ENCODE measurements around the gene CADM2. TPM values are rescaled to one million over a fixed set of nuclear protein-coding genes. Genes with fewer than 3 reads are reported as not detected.

The CADM2 gene
- total and polyA plus RNA-seq, 2 experiments from 2014 or later = 13.3 to 47.5 TPM

DNA sequence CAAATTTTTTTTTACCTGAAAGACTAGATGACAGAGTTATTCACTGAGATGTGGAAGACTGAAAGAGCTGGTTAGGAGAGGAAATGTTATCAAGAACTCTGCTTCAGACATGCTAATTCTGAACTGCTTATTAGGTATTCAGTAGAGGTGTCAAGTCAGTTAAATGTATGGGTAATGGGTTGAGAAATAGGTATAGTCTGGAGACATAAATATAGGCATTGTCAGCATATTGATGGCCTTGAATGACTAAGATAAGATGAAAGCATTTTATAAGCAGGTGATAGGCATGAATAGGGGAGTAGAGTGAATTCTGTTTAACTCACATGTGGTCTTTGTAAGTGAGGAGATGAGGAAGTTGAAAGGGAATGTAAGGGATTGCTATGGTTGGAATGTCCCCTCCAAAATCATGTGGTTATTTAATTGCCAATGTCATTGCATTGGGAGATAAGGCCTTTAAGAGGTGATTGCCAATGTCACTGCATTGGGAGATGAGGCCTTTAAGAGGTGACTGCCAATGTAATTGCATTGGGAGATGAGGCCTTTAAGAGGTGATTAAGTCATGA lies 904.2 kb downstream of the CADM2 start:
- no peaks in the 10 kb centered on the region for H3K27me3 Mint-ChIP-seq (ENCODE audit: insufficient read depth, low read depth, poor library complexity)
- DNase-seq (ENCODE audit: low spot score) (peak; percentile 26), ATAC-seq (no peak)
- no peak overlapping the region for H3K4me2 ChIP-seq
- H2AFZ ChIP-seq = no peak overlapping the region
- no peaks in the 10 kb centered on the region for H3K9me2 ChIP-seq (ENCODE audit: insufficient read depth)
- H3K36me3 Mint-ChIP-seq (ENCODE audit: low read depth) = no peaks in the 10 kb centered on the region
- no peaks in the 10 kb centered on the region for H3K36me3 ChIP-seq (ENCODE audit: insufficient read depth)
- peaks cover 5% of the 10 kb centered on the region; the same call in 2 of the 3 replicates for H3K4me1 Mint-ChIP-seq
- H3F3A ChIP-seq (replicated peaks; ENCODE audit: low read depth) = no peaks in the 10 kb centered on the region
- no peak overlapping the region for H3K4me3 Mint-ChIP-seq
- H3K4me1 ChIP-seq (ENCODE audit: insufficient read depth) = no peaks in the 10 kb centered on the region
- no peaks in the 10 kb centered on the region for H3K9me3 Mint-ChIP-seq
- no peaks in the 10 kb centered on the region for H3K79me2 ChIP-seq (replicated peaks; ENCODE audit: insufficient read depth)
- no peak overlapping the region for H3K4me3 ChIP-seq
- TF ChIP-seq, protein P1, sequence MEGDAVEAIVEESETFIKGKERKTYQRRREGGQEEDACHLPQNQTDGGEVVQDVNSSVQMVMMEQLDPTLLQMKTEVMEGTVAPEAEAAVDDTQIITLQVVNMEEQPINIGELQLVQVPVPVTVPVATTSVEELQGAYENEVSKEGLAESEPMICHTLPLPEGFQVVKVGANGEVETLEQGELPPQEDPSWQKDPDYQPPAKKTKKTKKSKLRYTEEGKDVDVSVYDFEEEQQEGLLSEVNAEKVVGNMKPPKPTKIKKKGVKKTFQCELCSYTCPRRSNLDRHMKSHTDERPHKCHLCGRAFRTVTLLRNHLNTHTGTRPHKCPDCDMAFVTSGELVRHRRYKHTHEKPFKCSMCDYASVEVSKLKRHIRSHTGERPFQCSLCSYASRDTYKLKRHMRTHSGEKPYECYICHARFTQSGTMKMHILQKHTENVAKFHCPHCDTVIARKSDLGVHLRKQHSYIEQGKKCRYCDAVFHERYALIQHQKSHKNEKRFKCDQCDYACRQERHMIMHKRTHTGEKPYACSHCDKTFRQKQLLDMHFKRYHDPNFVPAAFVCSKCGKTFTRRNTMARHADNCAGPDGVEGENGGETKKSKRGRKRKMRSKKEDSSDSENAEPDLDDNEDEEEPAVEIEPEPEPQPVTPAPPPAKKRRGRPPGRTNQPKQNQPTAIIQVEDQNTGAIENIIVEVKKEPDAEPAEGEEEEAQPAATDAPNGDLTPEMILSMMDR (conservative IDR thresholded peaks at IDR 0.05; ENCODE audit: low read depth in 2 of 2) = no peak
- TF ChIP-seq CREB1 (CRISPR knock-in tag; IDR thresholded peaks at IDR 0.05; ENCODE audit: low read depth) = no peak
- no peak overlapping the region for H3K27ac ChIP-seq (ENCODE audit: low read depth)
- no peaks in the 10 kb centered on the region for H3K27me3 ChIP-seq (ENCODE audit: insufficient read depth)
- H4K20me1 ChIP-seq (replicated peaks; ENCODE audit: insufficient read depth) = no peaks in the 10 kb centered on the region
- H3K27ac Mint-ChIP-seq = no peak overlapping the region

DNA sequence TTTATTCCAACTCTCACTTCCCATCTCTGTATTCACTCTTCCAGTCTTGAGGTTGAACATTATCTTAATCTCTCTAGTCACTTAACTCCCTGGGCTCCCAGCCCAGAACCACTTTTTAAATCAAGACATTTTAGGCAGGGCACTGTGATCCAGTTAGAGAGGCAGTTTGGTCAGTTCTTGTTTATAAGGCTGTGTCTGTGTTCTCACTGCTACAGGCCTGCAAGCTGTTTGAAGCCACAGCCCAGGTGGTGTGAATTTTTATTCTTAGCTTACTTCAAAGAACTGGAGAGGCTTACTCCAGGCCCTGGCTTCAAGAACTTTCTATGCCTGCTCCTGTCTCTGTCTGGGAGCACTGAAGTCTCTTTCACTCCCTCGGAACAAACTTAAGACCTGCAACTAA lies 906.1 kb downstream of the CADM2 start:
- Mint-ChIP-seq H3K4me3 (no peak overlapping the region), H3K9me3 (no peaks in the 10 kb centered on the region), H3K27ac (no peak overlapping the region), H3K36me3 (ENCODE audit: low read depth) (no peaks in the 10 kb centered on the region), H3K4me1 (peaks cover 5% of the 10 kb centered on the region; the same call in 2 of the 3 replicates), H3K27me3 (ENCODE audit: insufficient read depth, low read depth, poor library complexity) (no peaks in the 10 kb centered on the region)
- no peak overlapping the region for H3K4me2 ChIP-seq
- H3K27ac ChIP-seq (ENCODE audit: low read depth) = no peak overlapping the region
- H3K9me2 ChIP-seq (ENCODE audit: insufficient read depth) = no peaks in the 10 kb centered on the region
- ATAC-seq = no peak; the same call in 2 of the 3 replicates
- no peaks in the 10 kb centered on the region for H3K27me3 ChIP-seq (ENCODE audit: insufficient read depth)
- no peaks in the 10 kb centered on the region for H3F3A ChIP-seq (replicated peaks; ENCODE audit: low read depth)
- H4K20me1 ChIP-seq (replicated peaks; ENCODE audit: insufficient read depth) = no peaks in the 10 kb centered on the region
- H3K79me2 ChIP-seq (replicated peaks; ENCODE audit: insufficient read depth) = no peaks in the 10 kb centered on the region
- no peaks in the 10 kb centered on the region for H3K36me3 ChIP-seq (ENCODE audit: insufficient read depth)
- no peak for DNase-seq (ENCODE audit: low spot score)
- H3K4me3 ChIP-seq = no peak overlapping the region
- no peaks in the 10 kb centered on the region for H3K4me1 ChIP-seq (ENCODE audit: insufficient read depth)
- H2AFZ ChIP-seq = no peak overlapping the region
- no peak for TF ChIP-seq ZNF331 (CRISPR knock-in tag; IDR thresholded peaks at IDR 0.05; ENCODE audit: low read depth)
- TF ChIP-seq EZH2 (IDR thresholded peaks at IDR 0.05; ENCODE audit: low read depth, unreplicated experiment) = no peak
- TF ChIP-seq EZH2phosphoT487 (IDR thresholded peaks at IDR 0.05; ENCODE audit: unreplicated experiment) = no peak
- no peak for TF ChIP-seq NANOG (IDR thresholded peaks at IDR 0.05; ENCODE audit: borderline replicate concordance)
- TF ChIP-seq CREB1 (CRISPR knock-in tag; IDR thresholded peaks at IDR 0.05; ENCODE audit: low read depth) = no peak
- TF ChIP-seq ETS1 (IDR thresholded peaks at IDR 0.05) = no peak
- TF ChIP-seq REST (IDR thresholded peaks at IDR 0.05; ENCODE audit: unreplicated experiment) = no peak
- TF ChIP-seq, protein P1 (conservative IDR thresholded peaks at IDR 0.05; ENCODE audit: low read depth in 2 of 2) = no peak
- TF ChIP-seq JUNB (IDR thresholded peaks at IDR 0.05; ENCODE audit: unreplicated experiment) = no peak
- TF ChIP-seq ZNF114 (CRISPR knock-in tag; IDR thresholded peaks at IDR 0.05) = no peak
- no peak for TF ChIP-seq POLR2AphosphoS5 (IDR thresholded peaks at IDR 0.05; ENCODE audit: low read depth)
